Ascending aorta (tissue), 2 donors: Measurements from ENCODE around the gene SYT14. TPM values are rescaled to one million over a fixed set of nuclear protein-coding genes. Genes with fewer than 3 reads are reported as not detected.

Source experiments
- DNase-seq, 2 donors: peaks; one replicate each; pipeline ENCODE4 v3.0.0-alpha.2; 2019; ENCODE audit warnings: low spot score in 2 of 2
- H3K27ac ChIP-seq, 2 donors: fragments of 200-600 bp; sonication (generic); one replicate each; pipeline ENCODE4 v1.5.1; 2016 to 2017; ENCODE audit warnings: mild to moderate bottlenecking in 1 of 2
- H3K27me3 ChIP-seq: fragments of 200-600 bp; sonication (generic); one replicate; pipeline ENCODE4 v1.5.1; 2017
- H3K36me3 ChIP-seq, 2 donors: fragments of 200-600 bp; sonication (generic); one replicate each; pipeline ENCODE4 v1.5.1; 2016
- H3K4me1 ChIP-seq, 2 donors: fragments of 200-600 bp; sonication (generic); one replicate each; pipeline ENCODE4 v1.5.1; 2016 to 2017; ENCODE audit warnings: mild to moderate bottlenecking in 1 of 2
- H3K4me3 ChIP-seq, 2 donors: fragments of 200-600 bp; sonication (generic); one replicate each; pipeline ENCODE4 v1.5.1; 2016 to 2017; ENCODE audit warnings: mild to moderate bottlenecking in 1 of 2
- H3K9me3 ChIP-seq, 2 donors: fragments of 200-600 bp; sonication (generic); one replicate each; pipeline ENCODE4 v1.5.1; 2016
- CTCF ChIP-seq, 3 experiments: fragments of 200-600 bp in 2 of 3; fragments of 450-650 bp in 1 of 3; sonication (generic) in 2 of 3; IDR thresholded peaks; one replicate each; pipeline ENCODE4 v1.5.1; 2016 to 2019; ENCODE audit warnings: antibody characterized with exemption in 3 of 3, mild to moderate bottlenecking in 1 of 3, moderate library complexity in 1 of 3
- intact Hi-C: fragments of 100-400 bp; cut with DNase I; formaldehyde crosslinking; loops from one replicate; pipeline ENCODE4 v1.15.1; 2023
- total RNA-seq: library from RNA; depleted of rRNA; stranded (reverse); fragments of >200 nt; gene quantifications from one replicate; pipeline ENCODE4 v1.1.0, GENCODE V29; 2016

SYT14 gene
- total RNA-seq, 1 donor from 2014 or later, result not detected

GRCh38 chr1:210117198-210117597, 179.2 kb downstream of the SYT14 start:
- intact Hi-C loops, result no loop called here
- Histone ChIP-seq H3K36me3 (no peaks in the 10 kb centered on the region), H3K4me3 (no peak overlapping the region), H3K27me3 (no peaks in the 10 kb centered on the region), H3K27ac (no peak overlapping the region), H3K4me1 (no peaks in the 10 kb centered on the region), H3K9me3 (no peaks in the 10 kb centered on the region)
- no peak for TF ChIP-seq CTCF (IDR thresholded peaks at IDR 0.05)
- no peak for DNase-seq

GRCh38 chr1:210117681-210118170, 179.7 kb downstream of the SYT14 start:
- no peak for DNase-seq
- H3K4me1 ChIP-seq, result no peaks in the 10 kb centered on the region
- H3K27ac ChIP-seq, result no peak overlapping the region
- no peaks in the 10 kb centered on the region for H3K9me3 ChIP-seq
- TF ChIP-seq CTCF (IDR thresholded peaks at IDR 0.05), result no peak
- intact Hi-C loops, result no loop called here
- no peak overlapping the region for H3K4me3 ChIP-seq
- H3K36me3 ChIP-seq, result no peaks in the 10 kb centered on the region
- H3K27me3 ChIP-seq, result no peaks in the 10 kb centered on the region

- no peak for TF ChIP-seq CTCF (IDR thresholded peaks at IDR 0.05)
- H3K36me3 ChIP-seq, result no peaks in the 10 kb centered on the region
- DNase-seq, result no peak
- no peak overlapping the region for H3K27ac ChIP-seq
- H3K4me1 ChIP-seq, result no peaks in the 10 kb centered on the region
- H3K9me3 ChIP-seq, result no peaks in the 10 kb centered on the region
- H3K4me3 ChIP-seq, result no peak overlapping the region
- intact Hi-C loops, result no loop called here
- H3K27me3 ChIP-seq, result no peaks in the 10 kb centered on the region
Measured at GRCh38 chr1:210123383-210123782, 185.4 kb downstream of the SYT14 start.

- H3K4me1 ChIP-seq, result no peaks in the 10 kb centered on the region
- no peaks in the 10 kb centered on the region for H3K36me3 ChIP-seq
- H3K4me3 ChIP-seq, result no peak overlapping the region
- intact Hi-C loops, result no loop called here
- H3K9me3 ChIP-seq, result no peaks in the 10 kb centered on the region
- no peak for DNase-seq
- H3K27me3 ChIP-seq, result no peaks in the 10 kb centered on the region
- H3K27ac ChIP-seq, result no peak overlapping the region
- no peak for TF ChIP-seq CTCF (IDR thresholded peaks at IDR 0.05)
Measured at GRCh38 chr1:210123924-210124589, 186.0 kb downstream of the SYT14 start.

- H3K9me3 ChIP-seq, result no peaks in the 10 kb centered on the region
- intact Hi-C loops, result no loop called here
- no peaks in the 10 kb centered on the region for H3K4me1 ChIP-seq
- DNase-seq, result no peak
- no peak for TF ChIP-seq CTCF (IDR thresholded peaks at IDR 0.05)
- H3K4me3 ChIP-seq, result no peak overlapping the region
- no peaks in the 10 kb centered on the region for H3K36me3 ChIP-seq
- no peaks in the 10 kb centered on the region for H3K27me3 ChIP-seq
- no peak overlapping the region for H3K27ac ChIP-seq
Measured at GRCh38 chr1:210124736-210125135, 186.7 kb downstream of the SYT14 start.
